Omental fat pad (tissue), 4 donors: ENCODE data around the gene COL27A1. TPM values are rescaled to one million over a fixed set of nuclear protein-coding genes. Genes with fewer than 3 reads are reported as not detected.

Experiments
- ATAC-seq: fragments of 150-250 bp; one replicate; pipeline ENCODE4 v1.9.1; 2016; ENCODE audit warnings: mild to moderate bottlenecking, moderate library complexity; ENCODE audit not compliant: low FRiP score
- DNase-seq: peaks from one replicate; pipeline ENCODE4 v3.0.0-alpha.2; 2019; ENCODE audit warnings: low spot score
- CTCF ChIP-seq, 3 donors: fragments of 450-650 bp; IDR thresholded peaks; one replicate each; pipeline ENCODE4 v1.5.1; 2016 to 2017; ENCODE audit warnings: antibody characterized with exemption in 3 of 3, mild to moderate bottlenecking in 3 of 3, moderate library complexity in 2 of 3
- total RNA-seq, 4 donors: library from RNA; depleted of rRNA; stranded (reverse); fragments of >200 nt; gene quantifications; one replicate each; pipeline ENCODE4 v1.1.0, GENCODE V29; 2016

COL27A1 gene
- total RNA-seq, 4 donors from 2014 or later: 4.9 to 78.9 (median 10.1) TPM

GRCh38 chr9:114231719-114232449 is 76.5 kb downstream of the COL27A1 start:
- ATAC-seq (no peak), DNase-seq (no peak)
- TF ChIP-seq CTCF (IDR thresholded peaks at IDR 0.05): no peak

- ATAC-seq (no peak), DNase-seq (no peak)
- no peak for TF ChIP-seq CTCF (IDR thresholded peaks at IDR 0.05)
These were observed 78.3 kb downstream of the COL27A1 start for GRCh38 chr9:114233491-114234185.

GRCh38 chr9:114235033-114235661 is 79.8 kb downstream of the COL27A1 start:
- DNase-seq (no peak), ATAC-seq (no peak)
- no peak for TF ChIP-seq CTCF (IDR thresholded peaks at IDR 0.05)

GRCh38 chr9:114236391-114237138 is 81.2 kb downstream of the COL27A1 start:
- DNase-seq (no peak), ATAC-seq (no peak)
- TF ChIP-seq CTCF (IDR thresholded peaks at IDR 0.05): no peak

GRCh38 chr9:114237247-114237646 is 81.9 kb downstream of the COL27A1 start:
- ATAC-seq: no peak
- DNase-seq: no peak
- no peak for TF ChIP-seq CTCF (IDR thresholded peaks at IDR 0.05)

- ATAC-seq (no peak), DNase-seq (no peak)
- no peak for TF ChIP-seq CTCF (IDR thresholded peaks at IDR 0.05)
These were observed 82.4 kb downstream of the COL27A1 start for GRCh38 chr9:114237781-114238180.
